ENCODE data around the gene GNAT1.

Gene GNAT1

GRCh38 chr3:50190936-50191660, at the start of gene GNAT1:
Gene GNAT1, plus strand, starts transcription at chr3:50191610. Its CDS starts 116 bp downstream, at chr3:50191726.
- no peak for DNase-seq (ENCODE audit: low read depth in 2 of 3, low spot score in 2 of 3)

GRCh38 chr3:50146316-50146901, 45.0 kb upstream of the GNAT1 start:
- DNase-seq (ENCODE audit: low read depth in 2 of 3, low spot score in 2 of 3): no peak

- DNase-seq (ENCODE audit: low read depth in 2 of 3, low spot score in 2 of 3): no peak
Observed at GRCh38 chr3:50147016-50147415, 44.4 kb upstream of the GNAT1 start.

- DNase-seq (ENCODE audit: low read depth in 2 of 3, low spot score in 2 of 3): no peak
Observed at GRCh38 chr3:50147447-50147846, 44.0 kb upstream of the GNAT1 start.

- DNase-seq (ENCODE audit: low read depth in 2 of 3, low spot score in 2 of 3): no peak
Observed at GRCh38 chr3:50147861-50148260, 43.5 kb upstream of the GNAT1 start.

GRCh38 chr3:50150404-50150750, 41.0 kb upstream of the GNAT1 start:
- DNase-seq (ENCODE audit: low read depth in 2 of 3, low spot score in 2 of 3): no peak

- DNase-seq (ENCODE audit: low read depth in 2 of 3, low spot score in 2 of 3): no peak
Observed at GRCh38 chr3:50150863-50151686, 40.3 kb upstream of the GNAT1 start.

GRCh38 chr3:50151728-50152127, 39.7 kb upstream of the GNAT1 start:
- no peak for DNase-seq (ENCODE audit: low read depth in 2 of 3, low spot score in 2 of 3)

- no peak for DNase-seq (ENCODE audit: low read depth in 2 of 3, low spot score in 2 of 3)
Observed at GRCh38 chr3:50153782-50154475, 37.5 kb upstream of the GNAT1 start.

- no peak for DNase-seq (ENCODE audit: low read depth in 2 of 3, low spot score in 2 of 3)
Observed at GRCh38 chr3:50154476-50154839, 37.0 kb upstream of the GNAT1 start.

- peak; percentile 13 to 28 (median 19) for DNase-seq (ENCODE audit: low read depth in 2 of 3, low spot score in 2 of 3)
Observed at GRCh38 chr3:50154840-50155490, 36.4 kb upstream of the GNAT1 start, which contains the start of gene SEMA3F. Gene SEMA3F, plus strand, starts transcription at chr3:50155324. Its CDS starts 4,299 bp downstream, at chr3:50159623.

- no peak for DNase-seq (ENCODE audit: low read depth in 2 of 3, low spot score in 2 of 3)
Observed at GRCh38 chr3:50155491-50155878, 35.9 kb upstream of the GNAT1 start.

GRCh38 chr3:50155891-50156290, 35.5 kb upstream of the GNAT1 start:
- no peak for DNase-seq (ENCODE audit: low read depth in 2 of 3, low spot score in 2 of 3)

- DNase-seq (ENCODE audit: low read depth in 2 of 3, low spot score in 2 of 3): no peak
Observed at GRCh38 chr3:50156549-50157493, 34.6 kb upstream of the GNAT1 start.

GRCh38 chr3:50157827-50158529, 33.4 kb upstream of the GNAT1 start:
- DNase-seq (ENCODE audit: low read depth in 2 of 3, low spot score in 2 of 3): no peak

- no peak for DNase-seq (ENCODE audit: low read depth in 2 of 3, low spot score in 2 of 3)
Observed at GRCh38 chr3:50158530-50159146, 32.8 kb upstream of the GNAT1 start.

- no peak for DNase-seq (ENCODE audit: low read depth in 2 of 3, low spot score in 2 of 3)
Observed at GRCh38 chr3:50160561-50160983, 30.8 kb upstream of the GNAT1 start.

- DNase-seq (ENCODE audit: low read depth in 2 of 3, low spot score in 2 of 3): no peak
Observed at GRCh38 chr3:50161320-50161719, 30.1 kb upstream of the GNAT1 start.
